Measurements from ENCODE around the gene C10orf62.
"Not testable (repeated sequence)": the region's sequence is repeated elsewhere in the genome, so short reads cannot be mapped to it uniquely, and the experiment has no call there.

The C10orf62 gene

DNA sequence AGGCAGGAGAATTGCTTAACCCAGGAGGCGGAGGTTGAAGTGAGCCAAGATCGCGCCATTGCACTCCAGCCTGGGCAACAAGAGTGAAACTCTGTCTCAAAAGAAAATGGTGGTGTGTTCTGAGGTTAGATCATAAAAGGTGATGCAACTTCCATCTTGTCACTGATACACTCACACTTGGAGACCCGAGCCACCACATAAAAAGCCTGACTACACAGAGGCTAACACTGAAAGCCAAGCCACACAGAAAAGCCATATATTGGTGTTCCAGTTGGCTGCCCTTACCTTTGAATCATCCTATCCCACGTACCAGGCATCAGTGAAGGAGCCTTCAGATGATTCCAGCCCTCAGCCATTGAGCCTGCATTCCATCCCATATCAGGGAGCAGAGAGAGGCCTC, 39.8 kb downstream of the C10orf62 start:
- DNase-seq (ENCODE audit: low read depth) = no peak

- no peak for DNase-seq (ENCODE audit: low read depth)
Measured at GRCh38 chr10:97631098-97631497, 41.6 kb downstream of the C10orf62 start.

DNA sequence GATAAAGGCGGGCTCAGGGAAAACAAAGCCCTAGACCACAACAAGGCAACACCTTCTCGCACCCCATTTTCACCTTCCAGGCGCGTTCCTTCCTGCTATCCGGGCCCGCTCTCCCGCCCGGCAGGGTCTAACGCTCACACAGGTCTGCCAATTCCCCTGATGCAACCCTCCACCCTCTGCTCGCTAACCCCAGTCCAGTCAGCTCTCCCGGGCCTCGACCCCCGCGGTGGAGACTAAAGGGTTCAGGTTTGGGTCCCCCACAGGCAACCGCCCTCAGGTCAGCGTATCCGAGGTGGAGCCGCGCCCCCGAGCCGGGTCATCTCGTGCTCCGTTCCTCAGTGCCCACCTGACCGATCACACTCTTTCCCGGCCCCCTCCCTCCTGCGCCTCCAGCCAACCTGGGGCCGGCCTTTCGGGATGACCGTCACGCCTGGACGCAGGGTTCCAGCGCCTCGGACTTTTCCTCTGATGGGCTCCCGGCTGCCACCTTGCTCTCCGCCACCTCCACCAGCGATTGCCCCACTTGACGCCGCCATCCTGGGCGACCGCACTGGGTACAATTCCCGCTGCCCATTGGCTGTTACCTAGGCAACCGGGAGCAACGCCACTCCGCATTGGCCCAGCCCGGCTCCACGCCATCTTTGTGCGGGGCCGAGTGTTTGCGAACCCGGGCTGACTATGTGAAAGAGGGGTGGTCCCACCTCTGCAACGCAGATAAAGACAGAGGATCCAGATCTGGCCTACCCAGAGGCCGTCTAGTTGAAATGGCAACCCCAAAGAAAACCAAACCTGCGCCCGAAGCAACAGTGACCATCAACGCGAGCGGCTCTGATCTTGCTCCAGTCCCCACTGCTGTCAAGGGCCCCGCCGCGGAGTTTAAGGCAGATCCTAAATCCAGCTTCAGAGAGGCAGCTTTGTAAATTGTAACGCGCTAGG, 43.7 kb downstream of the C10orf62 start, which contains the start of gene MORN4:
TSS of gene MORN4 (minus strand) at position 552 of the 936 bp plus-strand sequence. CDS start 13,847 bp downstream, outside the sequence.
- DNase-seq (ENCODE audit: low read depth) = peak; percentile 66

GRCh38 chr10:97633921-97634320, 44.4 kb downstream of the C10orf62 start:
- DNase-seq (ENCODE audit: low read depth) = no peak

DNA sequence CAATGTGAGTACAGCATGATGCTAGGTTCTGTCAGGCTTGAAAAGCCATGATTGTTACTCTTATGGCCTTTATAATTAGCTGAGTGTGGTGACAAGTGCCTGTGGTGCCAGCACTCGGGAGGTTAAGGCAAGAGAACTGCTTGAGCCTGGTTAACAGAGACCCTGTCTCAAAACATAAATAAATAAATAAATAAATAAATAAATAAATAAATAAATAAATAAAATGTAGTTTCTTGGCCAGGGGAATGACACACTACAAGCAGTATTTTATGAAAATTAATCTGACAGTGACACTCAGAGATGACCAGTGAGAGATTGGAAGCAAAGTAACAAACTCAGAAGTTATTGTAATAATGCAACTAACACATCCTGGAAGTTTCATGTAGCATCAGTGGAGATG, 46.1 kb downstream of the C10orf62 start:
- no peak for DNase-seq (ENCODE audit: low read depth)

- not testable (repeated sequence) for DNase-seq (ENCODE audit: low read depth)
Measured at GRCh38 chr10:97639090-97639489, 49.6 kb downstream of the C10orf62 start.

- peak; percentile 93 for DNase-seq (ENCODE audit: low read depth)
Measured at GRCh38 chr10:97640174-97640867, 50.8 kb downstream of the C10orf62 start, which contains the start of gene PI4K2A. TSS of gene PI4K2A (plus strand) at chr10:97640671. CDS start at chr10:97640743, 72 bp downstream.

Data from GM04503 (cell line).